Astrocyte of the cerebellum (primary cell): ENCODE measurements around the gene DEPDC1B.
"Not testable (repeated sequence)": the region's sequence is repeated elsewhere in the genome, so short reads cannot be mapped to it uniquely, and the experiment has no call there.

ENCODE experiments used
- DNase-seq: peaks from one replicate; pipeline ENCODE4 v3.0.0-alpha.2; 2011; ENCODE audit warnings: low read depth
- H3K4me3 ChIP-seq: 2 replicates; pipeline ENCODE4 v1.5.1; 2011; ENCODE audit warnings: mild to moderate bottlenecking, low read depth, low read length, moderate library complexity
- in situ Hi-C: cut with HindIII; loops from 2 replicates; pipeline ENCODE4 v1.10.0; 2017; ENCODE audit warnings: low sequenced_read_pairs
- TF ChIP-seq, protein P1 (sequence below): IDR thresholded peaks from 2 replicates; pipeline ENCODE4 v1.5.1; 2012; ENCODE audit warnings: low read length, low read depth, moderate library complexity, mild to moderate bottlenecking; ENCODE audit errors: missing control alignments

DEPDC1B gene

DNA sequence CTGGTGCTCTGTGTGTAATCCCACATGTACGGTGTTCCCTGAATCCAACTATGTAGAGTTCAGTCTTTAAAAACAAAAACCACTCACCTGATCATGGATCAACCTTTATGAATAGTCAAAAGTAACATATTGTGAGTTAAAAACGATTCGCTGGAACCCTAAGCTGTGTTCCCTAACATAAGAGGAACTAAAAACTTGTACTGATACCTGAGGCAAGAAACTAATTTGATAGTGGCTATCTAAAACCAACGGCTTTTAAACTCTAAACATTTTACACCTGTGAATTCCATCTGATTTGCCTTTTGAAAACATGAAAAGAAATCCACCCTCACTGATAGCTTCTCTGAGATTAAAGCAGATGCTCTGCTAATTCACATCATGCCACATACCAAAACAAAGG, 101.5 kb downstream of the DEPDC1B start:
- no peak for DNase-seq
- TF ChIP-seq, protein P1, sequence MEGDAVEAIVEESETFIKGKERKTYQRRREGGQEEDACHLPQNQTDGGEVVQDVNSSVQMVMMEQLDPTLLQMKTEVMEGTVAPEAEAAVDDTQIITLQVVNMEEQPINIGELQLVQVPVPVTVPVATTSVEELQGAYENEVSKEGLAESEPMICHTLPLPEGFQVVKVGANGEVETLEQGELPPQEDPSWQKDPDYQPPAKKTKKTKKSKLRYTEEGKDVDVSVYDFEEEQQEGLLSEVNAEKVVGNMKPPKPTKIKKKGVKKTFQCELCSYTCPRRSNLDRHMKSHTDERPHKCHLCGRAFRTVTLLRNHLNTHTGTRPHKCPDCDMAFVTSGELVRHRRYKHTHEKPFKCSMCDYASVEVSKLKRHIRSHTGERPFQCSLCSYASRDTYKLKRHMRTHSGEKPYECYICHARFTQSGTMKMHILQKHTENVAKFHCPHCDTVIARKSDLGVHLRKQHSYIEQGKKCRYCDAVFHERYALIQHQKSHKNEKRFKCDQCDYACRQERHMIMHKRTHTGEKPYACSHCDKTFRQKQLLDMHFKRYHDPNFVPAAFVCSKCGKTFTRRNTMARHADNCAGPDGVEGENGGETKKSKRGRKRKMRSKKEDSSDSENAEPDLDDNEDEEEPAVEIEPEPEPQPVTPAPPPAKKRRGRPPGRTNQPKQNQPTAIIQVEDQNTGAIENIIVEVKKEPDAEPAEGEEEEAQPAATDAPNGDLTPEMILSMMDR, result no peak
- H3K4me3 ChIP-seq, result no peak overlapping the region
- in situ Hi-C loops, result no loop called here

DNA sequence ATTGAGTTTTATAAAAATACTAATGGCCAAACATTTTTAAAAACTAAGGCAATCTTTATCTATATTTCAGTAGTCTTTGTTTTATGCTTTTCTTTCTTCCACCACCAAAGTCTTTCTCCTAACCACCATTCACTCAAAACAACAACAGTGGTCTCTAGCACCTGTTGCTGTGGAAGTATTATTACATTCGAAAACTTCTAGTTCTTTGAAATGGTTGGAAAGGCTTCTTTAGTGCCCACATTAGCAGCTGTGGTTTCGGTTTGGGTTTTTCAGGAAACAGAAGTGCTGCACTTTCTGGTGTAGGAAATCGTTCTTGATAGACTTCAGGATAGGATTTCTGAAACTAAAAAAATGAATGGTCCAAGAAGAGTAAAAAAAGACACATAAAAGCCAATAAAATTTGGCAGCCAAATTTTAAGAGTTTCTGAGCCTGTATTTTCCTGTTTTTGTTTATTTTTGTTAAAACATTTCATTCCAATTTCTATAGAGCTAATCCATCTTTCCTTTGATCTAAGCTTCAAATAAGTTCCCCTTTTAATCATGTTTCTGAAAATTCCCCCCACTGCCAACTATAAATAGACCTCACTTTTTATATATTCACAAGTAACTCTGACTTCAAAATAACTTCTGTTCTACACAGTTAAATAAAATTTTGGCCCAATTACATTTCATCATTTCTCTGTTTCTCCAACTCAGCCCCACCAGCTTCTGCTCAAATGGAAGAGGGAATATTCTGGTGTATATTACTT, 102.2 kb downstream of the DEPDC1B start:
- TF ChIP-seq, protein P1, result no peak
- in situ Hi-C loops, result no loop called here
- H3K4me3 ChIP-seq, result no peak overlapping the region
- no peak for DNase-seq

DNA sequence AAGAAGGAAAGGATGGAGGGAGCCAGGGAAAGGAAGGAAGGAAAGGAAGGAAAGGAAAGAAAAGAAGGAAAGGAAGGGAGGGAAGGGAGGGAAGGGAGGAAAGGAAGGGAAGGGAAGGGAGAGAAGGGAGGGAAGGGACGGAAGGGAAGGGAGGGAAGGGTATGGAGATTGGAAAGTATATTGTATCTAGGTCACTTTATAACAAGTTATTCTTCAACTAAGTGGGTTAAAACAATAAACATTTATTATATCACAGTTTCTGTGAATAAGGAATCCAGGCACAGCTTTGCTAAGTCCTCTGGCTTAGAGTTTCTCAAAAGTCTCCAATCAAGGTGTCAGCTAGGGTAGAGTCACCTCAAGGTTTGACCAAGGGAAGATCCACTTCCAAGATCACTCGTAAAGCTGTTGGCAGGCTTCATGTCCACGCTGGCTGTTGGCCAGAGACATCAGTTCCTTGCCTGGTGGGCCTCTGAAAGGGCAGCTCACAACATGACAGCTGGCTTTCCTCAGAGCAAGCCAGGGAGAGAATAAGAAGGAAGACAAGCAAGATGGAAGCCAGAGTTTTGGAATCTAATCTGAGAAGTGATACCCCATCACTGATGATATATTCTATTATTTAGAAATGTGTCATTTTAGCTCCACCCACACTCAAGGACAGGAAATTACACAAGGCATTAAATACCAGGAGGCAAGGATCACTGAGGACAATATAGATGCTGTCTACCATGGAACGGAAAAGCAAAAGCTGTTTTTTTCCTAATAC, 105.1 kb downstream of the DEPDC1B start:
- no peak overlapping the region for H3K4me3 ChIP-seq
- DNase-seq, result no peak
- in situ Hi-C loops, result no loop called here
- TF ChIP-seq, protein P1, result no peak

DNA sequence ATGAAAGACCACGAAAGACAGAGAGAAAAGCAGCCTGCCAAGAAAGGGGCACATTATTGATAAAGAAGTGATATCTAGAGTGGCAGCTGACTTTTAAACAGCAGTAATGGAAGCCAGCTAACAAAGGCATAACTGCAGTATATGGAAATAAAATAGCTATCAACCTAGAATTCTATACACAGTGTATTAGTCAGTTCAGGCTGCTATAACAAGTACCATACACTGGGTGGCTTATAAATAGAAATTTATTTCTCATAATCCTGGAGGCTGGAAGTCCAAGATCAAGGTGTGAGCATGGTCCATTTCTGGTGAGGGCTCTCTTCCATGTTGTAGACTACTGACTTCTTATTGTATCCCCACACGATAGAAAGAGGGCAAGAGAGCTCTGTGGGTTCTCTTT, 109.8 kb downstream of the DEPDC1B start:
- TF ChIP-seq, protein P1, result no peak
- no peak for DNase-seq
- in situ Hi-C loops, result no loop called here
- no peak overlapping the region for H3K4me3 ChIP-seq

DNA sequence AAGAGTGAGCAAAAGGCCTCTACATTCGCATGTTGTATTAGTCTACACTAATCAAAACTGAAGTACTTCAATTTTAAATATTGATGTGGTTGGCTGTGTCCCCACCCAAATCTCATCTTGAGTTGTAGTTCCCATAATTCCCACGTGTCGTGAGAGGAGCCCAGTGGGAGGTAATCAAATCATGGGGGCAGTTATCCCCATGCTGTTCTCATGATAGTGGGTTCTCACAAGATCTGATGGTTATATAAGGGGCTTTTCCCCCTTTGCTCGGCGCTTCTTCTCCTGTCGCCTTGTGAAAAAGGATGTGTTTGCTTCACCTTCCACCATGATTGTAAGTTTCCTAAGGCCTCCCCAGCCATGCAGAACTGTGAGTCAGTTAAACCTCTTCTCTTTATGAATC, 112.7 kb downstream of the DEPDC1B start:
- H3K4me3 ChIP-seq, in situ Hi-C loops, DNase-seq: not testable (repeated sequence)

DNA sequence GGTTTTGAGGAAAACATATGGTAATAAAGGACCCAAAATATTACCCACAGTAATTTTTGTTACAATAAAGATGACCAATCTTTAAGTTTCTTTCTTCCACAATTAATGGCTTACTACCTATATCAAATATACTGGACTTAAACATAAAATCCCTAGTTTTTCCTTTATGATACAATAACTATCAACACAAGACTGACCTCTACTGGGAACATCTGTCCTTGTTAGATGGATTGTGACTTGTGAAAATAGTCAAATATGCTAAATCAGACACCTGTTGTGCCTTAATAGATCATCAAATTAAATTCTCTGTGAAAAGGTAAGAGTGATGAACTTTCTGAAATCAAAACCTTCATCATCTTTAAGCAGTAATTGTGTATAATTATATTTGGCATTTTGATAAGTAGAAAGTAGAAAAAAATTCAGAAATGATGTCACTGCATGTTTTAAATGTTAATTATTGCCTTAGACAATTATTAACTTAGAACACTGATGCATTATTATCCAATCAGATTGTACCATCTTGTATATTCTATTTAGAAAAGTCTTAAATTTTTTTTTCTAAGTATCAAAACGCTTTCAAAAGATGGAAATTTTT, 113.6 kb downstream of the DEPDC1B start:
- peak; percentile 8 for DNase-seq
- TF ChIP-seq, protein P1, result peak; percentile 21
- in situ Hi-C loops, result no loop called here

DNA sequence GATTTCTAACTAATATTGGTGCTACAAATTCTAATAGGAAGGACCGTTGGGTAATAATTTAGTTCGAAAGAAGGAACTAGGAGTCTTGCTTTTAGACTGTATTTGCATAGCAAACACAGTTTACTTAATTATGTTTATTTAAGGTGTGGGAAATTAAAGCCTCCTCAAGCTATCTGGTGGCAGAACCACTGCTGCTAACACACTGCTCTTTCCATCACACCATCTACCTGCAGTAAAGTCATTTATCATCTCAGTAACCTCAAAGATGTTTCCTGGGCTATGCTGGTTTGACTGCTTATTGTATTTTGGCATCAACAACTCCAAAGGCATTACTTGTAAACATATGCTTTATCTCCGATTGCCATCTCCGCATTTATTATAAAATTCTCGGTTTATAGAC, 114.3 kb downstream of the DEPDC1B start:
- no peak overlapping the region for H3K4me3 ChIP-seq
- in situ Hi-C loops, result no loop called here
- no peak for DNase-seq
- TF ChIP-seq, protein P1, result no peak

More for the DNA sequence above, 113.6 kb downstream of the DEPDC1B start:
- H3K4me3 ChIP-seq, result no peak overlapping the region
